ENCODE data around the gene ELK4.

- TF ChIP-seq JUN (CRISPR knock-in tag; IDR thresholded peaks at IDR 0.05) (no peak), POLR2AphosphoS5 (IDR thresholded peaks at IDR 0.05; ENCODE audit: low read depth, low read length) (no peak), ETS1 (CRISPR knock-in tag; IDR thresholded peaks at IDR 0.05) (no peak), ZNF776 (CRISPR knock-in tag; IDR thresholded peaks at IDR 0.05) (no peak), CREB1 (IDR thresholded peaks at IDR 0.05) (no peak), CREB1 (CRISPR knock-in tag; IDR thresholded peaks at IDR 0.05) (no peak), ASH2L (IDR thresholded peaks at IDR 0.05; ENCODE audit: insufficient read length, low read depth, low read length) (no peak), CTCF (CRISPR knock-in tag; IDR thresholded peaks at IDR 0.05) (peak; percentile 88), PAXIP1 (CRISPR knock-in tag; conservative IDR thresholded peaks at IDR 0.05) (no peak), FOXK1 (CRISPR knock-in tag; IDR thresholded peaks at IDR 0.05; ENCODE audit: borderline replicate concordance, low read depth) (no peak), SMAD3 (CRISPR knock-in tag; IDR thresholded peaks at IDR 0.05) (no peak), KDM2A (CRISPR knock-in tag; IDR thresholded peaks at IDR 0.05; ENCODE audit: borderline replicate concordance, low read depth) (peak; percentile 51; the same call in 1 of the 2 replicates), EHMT2 (IDR thresholded peaks at IDR 0.05; ENCODE audit: borderline replicate concordance, low read depth, low read length) (no peak)
Measured at GRCh38 chr1:205588636-205589035, 43.2 kb downstream of the ELK4 start.
